HepG2 (cell line): ENCODE results near the gene ABCB9. TPM values are rescaled to one million over a fixed set of nuclear protein-coding genes. Genes with fewer than 3 reads are reported as not detected.
A peak's percentile ranks its signal among the peaks of the same experiment; 100 is the strongest.

Experiments used
- ATAC-seq: fragments of 200-7000 bp; cut with Tn5 transposase; 3 replicates; pipeline ENCODE4 v1.9.1; 2020; ENCODE audit warnings: mild to moderate bottlenecking, moderate library complexity
- BruUV-seq: library from RNA; stranded (reverse); fragments of 400-500 nt; replicated peaks from 2 replicates; lab custom pipeline; 2021; lab: Mats Ljungman, UMichigan
- CTCF ChIA-PET: fragments of 300-600 bp; formaldehyde crosslinking; extraction: SDS; loops from one replicate; lab custom pipeline; 2021; ENCODE audit warnings: low total read pairs, inconsistent platforms, low intra/inter-chr PET ratio; lab: Yijun Ruan, JAX
- POLR2A ChIA-PET: fragments of 350-600 bp; sonication (Branson Sonifier 250); formaldehyde crosslinking; loops from one replicate; lab custom pipeline; 2020; ENCODE audit warnings: antibody characterized with exemption, inconsistent platforms; lab: Yijun Ruan, JAX
- DNase-seq: peaks from one replicate; pipeline ENCODE4 v3.0.0-alpha.2; 2015; ENCODE audit warnings: low spot score
- FAIRE-seq: peaks from 3 replicates; lab custom pipeline; 2011; peaks lifted over from hg19 to GRCh38; lab: Jason Lieb, UNC
- H2AFZ ChIP-seq: one replicate; pipeline ENCODE4 v1.6.1; 2011; ENCODE audit warnings: low read length, inconsistent platforms
- H3K27ac ChIP-seq: fragments of 300-600 bp; 3 replicates; pipeline ENCODE4 v1.8.0; 2011; ENCODE audit warnings: mixed run types, mild to moderate bottlenecking, mixed read lengths, low read length, inconsistent platforms; ENCODE audit not compliant: insufficient read depth; ENCODE audit errors: extremely low read length
- H3K27me3 ChIP-seq, 2 experiments: fragments of 200-600 bp in 1 of 2; 2 replicates in 1 of 2; 3 replicates in 1 of 2; pipeline versions ENCODE4 v1.6.0 to v1.8.0; 2011; ENCODE audit warnings: low read length in 2 of 2, mild to moderate bottlenecking in 2 of 2, moderate library complexity in 2 of 2, inconsistent platforms in 1 of 2; ENCODE audit not compliant: insufficient read depth in 2 of 2, control insufficient read depth in 1 of 2
- H3K36me3 ChIP-seq, 2 experiments: fragments of 200-600 bp in 1 of 2; replicated peaks in 1 of 2; 2 replicates in 1 of 2; 3 replicates in 1 of 2; pipeline versions ENCODE4 v1.5.1 to v1.8.0; 2011; ENCODE audit warnings: low read length in 2 of 2, inconsistent platforms in 1 of 2; ENCODE audit not compliant: insufficient read depth in 2 of 2, control insufficient read depth in 1 of 2
- H3K4me1 ChIP-seq: 2 replicates; pipeline ENCODE4 v1.5.1; 2012; ENCODE audit warnings: low read length, inconsistent platforms; ENCODE audit not compliant: insufficient read depth
- H3K4me2 ChIP-seq: 2 replicates; pipeline ENCODE4 v1.6.0; 2011; ENCODE audit warnings: low read depth, low read length, inconsistent platforms
- H3K4me3 ChIP-seq, 3 experiments: fragments of 200-600 bp in 1 of 3; sonication (generic), shearing (Covaris generic) in 1 of 3; replicated peaks in 1 of 3; 2 replicates each; pipeline ENCODE4 v1.5.1; 2011 to 2016; ENCODE audit warnings: low read length in 3 of 3, inconsistent platforms in 2 of 3, low read depth in 2 of 3, mild to moderate bottlenecking in 2 of 3, control low read depth in 1 of 3, mixed read lengths in 1 of 3; ENCODE audit not compliant: insufficient read depth in 1 of 3
- H3K79me2 ChIP-seq: one replicate; pipeline ENCODE4 v1.6.1; 2011; ENCODE audit warnings: low read length, inconsistent platforms; ENCODE audit not compliant: insufficient read depth
- H3K9ac ChIP-seq: 2 replicates; pipeline ENCODE4 v1.6.0; 2011; ENCODE audit warnings: mild to moderate bottlenecking, low read depth, low read length, inconsistent platforms; ENCODE audit not compliant: insufficient read depth
- H3K9me3 ChIP-seq: 2 replicates; pipeline ENCODE4 v1.5.1; 2012; ENCODE audit warnings: mild to moderate bottlenecking, low read length
- H4K20me1 ChIP-seq: 2 replicates; pipeline ENCODE4 v1.6.0; 2011; ENCODE audit warnings: inconsistent platforms, mild to moderate bottlenecking, low read length, moderate library complexity; ENCODE audit not compliant: insufficient read depth
- BHLHE40 ChIP-seq: IDR thresholded peaks from 2 replicates; pipeline ENCODE4 v1.6.1; 2011; ENCODE audit warnings: low read length, improper control_type of control experiment
- GABPA ChIP-seq, 2 experiments: IDR thresholded peaks; 2 replicates each; pipeline ENCODE4 v1.6.1; 2011 to 2016; ENCODE audit warnings: low read depth in 2 of 2, low read length in 1 of 2, missing biosample characterization in 1 of 2, missing genetic modification characterization in 1 of 2
- KAT8 ChIP-seq: IDR thresholded peaks from 2 replicates; pipeline ENCODE4 v1.6.1; 2016; ENCODE audit warnings: missing genetic modification reagents, missing compliant biosample characterization
- ZNF337 ChIP-seq: sonication (generic); formaldehyde crosslinking; IDR thresholded peaks from 2 replicates; pipeline ENCODE4 v1.5.1; 2020; ENCODE audit warnings: missing genetic modification reagents, low read depth, mild to moderate bottlenecking, borderline replicate concordance
- ZNF431 ChIP-seq: sonication (generic); formaldehyde crosslinking; IDR thresholded peaks from 2 replicates; pipeline ENCODE4 v1.9.0; 2022; ENCODE audit warnings: missing genetic modification reagents, low read depth, mild to moderate bottlenecking, borderline replicate concordance
- ZNF652 ChIP-seq: IDR thresholded peaks from 2 replicates; pipeline ENCODE4 v1.6.1; 2016; ENCODE audit warnings: low read depth, borderline replicate concordance
- WGBS: methylation state at CpG from one replicate; pipeline ENCODE4 v1.1.6; 2017; ENCODE audit warnings: low lambda C conversion rate; 5-methylcytosine and 5-hydroxymethylcytosine counted together
- in situ Hi-C: cut with HindIII; loops from 2 replicates; pipeline ENCODE4 v1.10.0; 2017; ENCODE audit warnings: low pct_unique_long_range_greater_than_20kb; ENCODE audit not compliant: extremely low pct_ligation_motif_present
- intact Hi-C: fragments of 100-400 bp; cut with micrococcal nuclease; formaldehyde crosslinking; loops from one replicate; pipeline ENCODE4 v1.10.0; 2022; ENCODE audit not compliant: unreplicated experiment
- polyA plus RNA-seq, 8 experiments: library from polyadenylated mRNA; depleted of rRNA in 3 of 8; stranded (reverse) in 7 of 8; unstranded in 1 of 8; fragments of >200 nt; fragmentation: Illumina TruSeq in 4 of 8; extraction: Trizol in 4 of 8; gene quantifications; 2 replicates each; pipeline versions ENCODE4 v1.2.1 to v1.2.3, GENCODE V29; 2011 to 2016; ENCODE audit warnings: low read depth in 4 of 8, missing spikeins in 1 of 8, mixed read lengths in 1 of 8; ENCODE audit not compliant: insufficient read depth in 1 of 8
- total RNA-seq, 5 experiments: library from RNA; depleted of rRNA; stranded (reverse); fragments of >200 nt; fragmentation: Illumina TruSeq; extraction: Trizol; gene quantifications; 2 replicates each; pipeline ENCODE4 v1.2.3, GENCODE V29; 2016; ENCODE audit warnings: low read depth in 1 of 5
- TF ChIP-seq, protein P1 (sequence below): sonication (generic); formaldehyde crosslinking; IDR thresholded peaks from 2 replicates; pipeline ENCODE4 v1.4.0; 2020; ENCODE audit warnings: low read depth, missing genetic modification reagents
- TF ChIP-seq, protein P2 (sequence below): sonication (generic); formaldehyde crosslinking; IDR thresholded peaks from 2 replicates; pipeline ENCODE4 v1.4.0; 2020; ENCODE audit warnings: missing genetic modification reagents
- TF ChIP-seq, protein P3 (sequence below): sonication (generic); formaldehyde crosslinking; IDR thresholded peaks from 2 replicates; pipeline ENCODE4 v1.9.0; 2021; ENCODE audit warnings: mild to moderate bottlenecking, missing genetic modification reagents

The ABCB9 gene
- total and polyA plus RNA-seq, 2 of the 13 experiments (the other 11 are each of a cell fraction or from before 2014, with no cell fraction given): 5.1 to 6.0 TPM

DNA sequence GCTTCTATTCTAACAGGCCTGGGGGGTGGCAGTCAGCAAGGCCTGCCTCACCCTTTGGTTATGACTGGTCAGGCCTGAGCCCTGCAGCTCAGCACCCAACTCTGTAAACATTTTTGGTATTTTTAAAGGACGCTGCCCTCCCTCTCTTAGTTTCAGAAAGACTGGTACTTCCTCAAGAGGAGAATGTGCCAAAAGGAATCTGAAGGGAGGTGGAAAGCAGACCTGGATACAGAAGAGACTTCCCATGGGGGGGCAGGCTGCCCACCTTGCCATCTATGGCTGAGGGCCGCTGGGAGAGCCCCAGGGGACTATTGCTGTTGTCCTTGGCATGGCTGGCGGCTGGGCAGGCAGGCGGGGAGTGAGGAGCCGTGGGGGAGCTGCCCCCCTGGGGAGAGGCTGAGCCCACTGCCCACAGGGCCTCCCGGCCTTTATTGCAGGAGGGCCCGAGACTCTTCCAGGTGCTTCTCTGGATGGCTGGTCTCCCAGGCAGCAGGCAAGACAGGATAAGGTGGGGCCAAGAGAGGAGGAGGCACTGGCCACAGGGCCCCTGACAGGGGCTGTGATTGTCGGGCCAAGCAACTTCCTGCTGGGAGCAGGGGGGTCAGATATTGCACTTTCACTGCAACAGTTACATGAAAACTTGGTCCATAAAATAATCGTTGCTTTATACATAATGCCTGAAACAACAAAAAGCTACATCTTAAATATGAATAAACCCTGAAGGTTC lies 17.7 kb upstream of the ABCB9 start:
- H3K27ac ChIP-seq: peak overlapping the region; percentile 93
- no peak overlapping the region for H2AFZ ChIP-seq
- peaks cover 7 to 12% of the 10 kb centered on the region in 2 experiments; a peak in 4 of 5 replicates for H3K36me3 ChIP-seq
- intact Hi-C loops: loop anchor here (2.0 to 5.0 kb wide), 2 partner anchors 39 to 248 kb away; partner anchors contain the start of genes MPHOSPH9 and MTRFR
- peaks cover 32% of the 10 kb centered on the region for H3K79me2 ChIP-seq
- peak; percentile 41 for DNase-seq
- no peaks in the 10 kb centered on the region for H3K9me3 ChIP-seq
- in situ Hi-C loops: no loop called here
- no peak for FAIRE-seq
- CTCF ChIA-PET: no interaction called here
- POLR2A ChIA-PET: interaction anchor here (0.7 to 5.0 kb wide), 6 partner anchors 9 to 254 kb away, joined by 3 to 49 read pairs (median 6); partner anchors contain the start of genes MPHOSPH9, MTRFR and OGFOD2
- peak; percentile 38 for ATAC-seq
- H3K27me3 ChIP-seq: no peaks in the 10 kb centered on the region; a peak in 1 of 5 replicates
- TSS peak; percentile 56 for BruUV-seq
- peak overlapping the region; percentile 64 for H3K9ac ChIP-seq
- peaks cover 53% of the 10 kb centered on the region for H3K4me1 ChIP-seq
- WGBS: 59% methylated on average over 8 of the region's 9 CpGs
- peak overlapping the region; percentile 59 for H3K4me2 ChIP-seq
- H3K4me3 ChIP-seq: peak overlapping the region in 2 of 3 experiments; percentile 19 to 49; a peak in 3 of 6 replicates
- H4K20me1 ChIP-seq: no peaks in the 10 kb centered on the region
- TF ChIP-seq ZNF652 (no peak), ZNF431 (CRISPR knock-in tag) (0 out of 2 replicates have a peak, but pooled peaks have one; percentile 4), ZNF337 (CRISPR knock-in tag) (0 out of 2 replicates have a peak, but pooled peaks have one; percentile 8), GABPA (IDR thresholded peaks at IDR 0.05; ENCODE audit: low read depth, low read length) (no peak), GABPA (CRISPR knock-in tag; IDR thresholded peaks at IDR 0.05; ENCODE audit: low read depth) (no peak; the same call in 1 of the 2 replicates), KAT8 (0 out of 2 replicates have a peak, but pooled peaks have one; percentile 54), BHLHE40 (0 out of 2 replicates have a peak, but pooled peaks have one; percentile 3)
- TF ChIP-seq, protein P1, sequence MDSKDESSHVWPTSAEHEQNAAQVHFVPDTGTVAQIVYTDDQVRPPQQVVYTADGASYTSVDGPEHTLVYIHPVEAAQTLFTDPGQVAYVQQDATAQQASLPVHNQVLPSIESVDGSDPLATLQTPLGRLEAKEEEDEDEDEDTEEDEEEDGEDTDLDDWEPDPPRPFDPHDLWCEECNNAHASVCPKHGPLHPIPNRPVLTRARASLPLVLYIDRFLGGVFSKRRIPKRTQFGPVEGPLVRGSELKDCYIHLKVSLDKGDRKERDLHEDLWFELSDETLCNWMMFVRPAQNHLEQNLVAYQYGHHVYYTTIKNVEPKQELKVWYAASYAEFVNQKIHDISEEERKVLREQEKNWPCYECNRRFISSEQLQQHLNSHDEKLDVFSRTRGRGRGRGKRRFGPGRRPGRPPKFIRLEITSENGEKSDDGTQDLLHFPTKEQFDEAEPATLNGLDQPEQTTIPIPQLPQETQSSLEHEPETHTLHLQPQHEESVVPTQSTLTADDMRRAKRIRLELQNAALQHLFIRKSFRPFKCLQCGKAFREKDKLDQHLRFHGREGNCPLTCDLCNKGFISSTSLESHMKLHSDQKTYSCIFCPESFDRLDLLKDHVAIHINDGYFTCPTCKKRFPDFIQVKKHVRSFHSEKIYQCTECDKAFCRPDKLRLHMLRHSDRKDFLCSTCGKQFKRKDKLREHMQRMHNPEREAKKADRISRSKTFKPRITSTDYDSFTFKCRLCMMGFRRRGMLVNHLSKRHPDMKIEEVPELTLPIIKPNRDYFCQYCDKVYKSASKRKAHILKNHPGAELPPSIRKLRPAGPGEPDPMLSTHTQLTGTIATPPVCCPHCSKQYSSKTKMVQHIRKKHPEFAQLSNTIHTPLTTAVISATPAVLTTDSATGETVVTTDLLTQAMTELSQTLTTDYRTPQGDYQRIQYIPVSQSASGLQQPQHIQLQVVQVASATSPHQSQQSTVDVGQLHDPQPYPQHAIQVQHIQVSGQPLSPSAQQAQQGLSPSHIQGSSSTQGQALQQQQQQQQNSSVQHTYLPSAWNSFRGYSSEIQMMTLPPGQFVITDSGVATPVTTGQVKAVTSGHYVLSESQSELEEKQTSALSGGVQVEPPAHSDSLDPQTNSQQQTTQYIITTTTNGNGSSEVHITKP: peak; percentile 95; the same call in 1 of the 2 replicates
- TF ChIP-seq, protein P2, sequence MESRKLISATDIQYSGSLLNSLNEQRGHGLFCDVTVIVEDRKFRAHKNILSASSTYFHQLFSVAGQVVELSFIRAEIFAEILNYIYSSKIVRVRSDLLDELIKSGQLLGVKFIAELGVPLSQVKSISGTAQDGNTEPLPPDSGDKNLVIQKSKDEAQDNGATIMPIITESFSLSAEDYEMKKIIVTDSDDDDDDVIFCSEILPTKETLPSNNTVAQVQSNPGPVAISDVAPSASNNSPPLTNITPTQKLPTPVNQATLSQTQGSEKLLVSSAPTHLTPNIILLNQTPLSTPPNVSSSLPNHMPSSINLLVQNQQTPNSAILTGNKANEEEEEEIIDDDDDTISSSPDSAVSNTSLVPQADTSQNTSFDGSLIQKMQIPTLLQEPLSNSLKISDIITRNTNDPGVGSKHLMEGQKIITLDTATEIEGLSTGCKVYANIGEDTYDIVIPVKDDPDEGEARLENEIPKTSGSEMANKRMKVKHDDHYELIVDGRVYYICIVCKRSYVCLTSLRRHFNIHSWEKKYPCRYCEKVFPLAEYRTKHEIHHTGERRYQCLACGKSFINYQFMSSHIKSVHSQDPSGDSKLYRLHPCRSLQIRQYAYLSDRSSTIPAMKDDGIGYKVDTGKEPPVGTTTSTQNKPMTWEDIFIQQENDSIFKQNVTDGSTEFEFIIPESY (CRISPR knock-in tag): peak; percentile 52; the same call in 1 of the 2 replicates
- TF ChIP-seq, protein P3, sequence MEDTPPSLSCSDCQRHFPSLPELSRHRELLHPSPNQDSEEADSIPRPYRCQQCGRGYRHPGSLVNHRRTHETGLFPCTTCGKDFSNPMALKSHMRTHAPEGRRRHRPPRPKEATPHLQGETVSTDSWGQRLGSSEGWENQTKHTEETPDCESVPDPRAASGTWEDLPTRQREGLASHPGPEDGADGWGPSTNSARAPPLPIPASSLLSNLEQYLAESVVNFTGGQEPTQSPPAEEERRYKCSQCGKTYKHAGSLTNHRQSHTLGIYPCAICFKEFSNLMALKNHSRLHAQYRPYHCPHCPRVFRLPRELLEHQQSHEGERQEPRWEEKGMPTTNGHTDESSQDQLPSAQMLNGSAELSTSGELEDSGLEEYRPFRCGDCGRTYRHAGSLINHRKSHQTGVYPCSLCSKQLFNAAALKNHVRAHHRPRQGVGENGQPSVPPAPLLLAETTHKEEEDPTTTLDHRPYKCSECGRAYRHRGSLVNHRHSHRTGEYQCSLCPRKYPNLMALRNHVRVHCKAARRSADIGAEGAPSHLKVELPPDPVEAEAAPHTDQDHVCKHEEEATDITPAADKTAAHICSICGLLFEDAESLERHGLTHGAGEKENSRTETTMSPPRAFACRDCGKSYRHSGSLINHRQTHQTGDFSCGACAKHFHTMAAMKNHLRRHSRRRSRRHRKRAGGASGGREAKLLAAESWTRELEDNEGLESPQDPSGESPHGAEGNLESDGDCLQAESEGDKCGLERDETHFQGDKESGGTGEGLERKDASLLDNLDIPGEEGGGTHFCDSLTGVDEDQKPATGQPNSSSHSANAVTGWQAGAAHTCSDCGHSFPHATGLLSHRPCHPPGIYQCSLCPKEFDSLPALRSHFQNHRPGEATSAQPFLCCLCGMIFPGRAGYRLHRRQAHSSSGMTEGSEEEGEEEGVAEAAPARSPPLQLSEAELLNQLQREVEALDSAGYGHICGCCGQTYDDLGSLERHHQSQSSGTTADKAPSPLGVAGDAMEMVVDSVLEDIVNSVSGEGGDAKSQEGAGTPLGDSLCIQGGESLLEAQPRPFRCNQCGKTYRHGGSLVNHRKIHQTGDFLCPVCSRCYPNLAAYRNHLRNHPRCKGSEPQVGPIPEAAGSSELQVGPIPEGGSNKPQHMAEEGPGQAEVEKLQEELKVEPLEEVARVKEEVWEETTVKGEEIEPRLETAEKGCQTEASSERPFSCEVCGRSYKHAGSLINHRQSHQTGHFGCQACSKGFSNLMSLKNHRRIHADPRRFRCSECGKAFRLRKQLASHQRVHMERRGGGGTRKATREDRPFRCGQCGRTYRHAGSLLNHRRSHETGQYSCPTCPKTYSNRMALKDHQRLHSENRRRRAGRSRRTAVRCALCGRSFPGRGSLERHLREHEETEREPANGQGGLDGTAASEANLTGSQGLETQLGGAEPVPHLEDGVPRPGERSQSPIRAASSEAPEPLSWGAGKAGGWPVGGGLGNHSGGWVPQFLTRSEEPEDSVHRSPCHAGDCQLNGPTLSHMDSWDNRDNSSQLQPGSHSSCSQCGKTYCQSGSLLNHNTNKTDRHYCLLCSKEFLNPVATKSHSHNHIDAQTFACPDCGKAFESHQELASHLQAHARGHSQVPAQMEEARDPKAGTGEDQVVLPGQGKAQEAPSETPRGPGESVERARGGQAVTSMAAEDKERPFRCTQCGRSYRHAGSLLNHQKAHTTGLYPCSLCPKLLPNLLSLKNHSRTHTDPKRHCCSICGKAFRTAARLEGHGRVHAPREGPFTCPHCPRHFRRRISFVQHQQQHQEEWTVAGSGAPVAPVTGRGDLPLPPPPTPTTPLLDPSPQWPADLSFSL (CRISPR knock-in tag): 0 out of 2 replicates have a peak, but pooled peaks have one; percentile 29
